Loucy (cell line): Measurements from ENCODE around the gene LRRC17.

ENCODE experiments used
- EZH2phosphoT487 ChIP-seq: fragments of 200-600 bp; IDR thresholded peaks from 2 replicates; pipeline ENCODE4 v1.6.1; 2018; ENCODE audit warnings: antibody characterized with exemption, mild to moderate bottlenecking, moderate library complexity, borderline replicate concordance
- TF ChIP-seq, protein P1 (sequence below): fragments of 200-600 bp; sonication (generic); conservative IDR thresholded peaks from 2 replicates; pipeline ENCODE4 v1.5.1; 2014; ENCODE audit warnings: mild to moderate bottlenecking, antibody characterized with exemption, low read length

GRCh38 chr7:102934239-102934638 is 21.4 kb downstream of the LRRC17 start:
- TF ChIP-seq EZH2phosphoT487 = no peak
- TF ChIP-seq, protein P1, sequence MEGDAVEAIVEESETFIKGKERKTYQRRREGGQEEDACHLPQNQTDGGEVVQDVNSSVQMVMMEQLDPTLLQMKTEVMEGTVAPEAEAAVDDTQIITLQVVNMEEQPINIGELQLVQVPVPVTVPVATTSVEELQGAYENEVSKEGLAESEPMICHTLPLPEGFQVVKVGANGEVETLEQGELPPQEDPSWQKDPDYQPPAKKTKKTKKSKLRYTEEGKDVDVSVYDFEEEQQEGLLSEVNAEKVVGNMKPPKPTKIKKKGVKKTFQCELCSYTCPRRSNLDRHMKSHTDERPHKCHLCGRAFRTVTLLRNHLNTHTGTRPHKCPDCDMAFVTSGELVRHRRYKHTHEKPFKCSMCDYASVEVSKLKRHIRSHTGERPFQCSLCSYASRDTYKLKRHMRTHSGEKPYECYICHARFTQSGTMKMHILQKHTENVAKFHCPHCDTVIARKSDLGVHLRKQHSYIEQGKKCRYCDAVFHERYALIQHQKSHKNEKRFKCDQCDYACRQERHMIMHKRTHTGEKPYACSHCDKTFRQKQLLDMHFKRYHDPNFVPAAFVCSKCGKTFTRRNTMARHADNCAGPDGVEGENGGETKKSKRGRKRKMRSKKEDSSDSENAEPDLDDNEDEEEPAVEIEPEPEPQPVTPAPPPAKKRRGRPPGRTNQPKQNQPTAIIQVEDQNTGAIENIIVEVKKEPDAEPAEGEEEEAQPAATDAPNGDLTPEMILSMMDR = no peak
